ENCODE results near the gene APBB2.

Gene APBB2

GRCh38 chr4:40976343-40976742, 238.0 kb downstream of the APBB2 start:
- peak overlapping the region; percentile 55 for H3K27ac ChIP-seq (ENCODE audit: poor library complexity, severe bottlenecking)
- peak; percentile 77 for ATAC-seq (ENCODE audit: low read depth)

GRCh38 chr4:40972722-40973121, 241.6 kb downstream of the APBB2 start:
- no peak for DNase-seq (ENCODE audit: low spot score)
- Histone ChIP-seq H3K4me3 (ENCODE audit: severe bottlenecking) (no peak overlapping the region), H3K36me3 (ENCODE audit: low read depth) (peaks cover 29% of the 10 kb centered on the region), H3K27me3 (ENCODE audit: insufficient read depth, poor library complexity, severe bottlenecking) (no peaks in the 10 kb centered on the region), H3K4me1 (ENCODE audit: insufficient read depth, poor library complexity, severe bottlenecking) (peaks cover 6% of the 10 kb centered on the region), H3K27ac (ENCODE audit: poor library complexity, severe bottlenecking) (no peak overlapping the region), H3K9me3 (ENCODE audit: severe bottlenecking) (no peaks in the 10 kb centered on the region)
- ATAC-seq (ENCODE audit: low read depth) = no peak
- no peak for TF ChIP-seq CTCF (IDR thresholded peaks at IDR 0.05; ENCODE audit: poor library complexity, severe bottlenecking)

More at GRCh38 chr4:40976343-40976742, 238.0 kb downstream of the APBB2 start:
- H3K4me3 ChIP-seq (ENCODE audit: severe bottlenecking) = no peak overlapping the region
- no peak for DNase-seq (ENCODE audit: low spot score)
- peaks cover 6% of the 10 kb centered on the region for H3K4me1 ChIP-seq (ENCODE audit: insufficient read depth, poor library complexity, severe bottlenecking)
- TF ChIP-seq CTCF (IDR thresholded peaks at IDR 0.05; ENCODE audit: poor library complexity, severe bottlenecking) = peak; percentile 85
- H3K36me3 ChIP-seq (ENCODE audit: low read depth) = peaks cover 20% of the 10 kb centered on the region
- H3K9me3 ChIP-seq (ENCODE audit: severe bottlenecking) = no peaks in the 10 kb centered on the region
- H3K27me3 ChIP-seq (ENCODE audit: insufficient read depth, poor library complexity, severe bottlenecking) = no peaks in the 10 kb centered on the region

- no peak for TF ChIP-seq CTCF (IDR thresholded peaks at IDR 0.05; ENCODE audit: poor library complexity, severe bottlenecking)
- Histone ChIP-seq H3K27me3 (ENCODE audit: insufficient read depth, poor library complexity, severe bottlenecking) (no peaks in the 10 kb centered on the region), H3K36me3 (ENCODE audit: low read depth) (peaks cover 26% of the 10 kb centered on the region)
These were observed 243.0 kb downstream of the APBB2 start for GRCh38 chr4:40971338-40971737.

GRCh38 chr4:40969501-40969900, 244.8 kb downstream of the APBB2 start:
- no peak for TF ChIP-seq CTCF (IDR thresholded peaks at IDR 0.05; ENCODE audit: poor library complexity, severe bottlenecking)
- H3K9me3 ChIP-seq (ENCODE audit: severe bottlenecking) = no peaks in the 10 kb centered on the region
- no peak for ATAC-seq (ENCODE audit: low read depth)
- H3K4me3 ChIP-seq (ENCODE audit: severe bottlenecking) = no peak overlapping the region
- H3K27ac ChIP-seq (ENCODE audit: poor library complexity, severe bottlenecking) = no peak overlapping the region
- DNase-seq (ENCODE audit: low spot score) = no peak
- H3K36me3 ChIP-seq (ENCODE audit: low read depth) = peaks cover 22% of the 10 kb centered on the region
- no peaks in the 10 kb centered on the region for H3K4me1 ChIP-seq (ENCODE audit: insufficient read depth, poor library complexity, severe bottlenecking)
- no peaks in the 10 kb centered on the region for H3K27me3 ChIP-seq (ENCODE audit: insufficient read depth, poor library complexity, severe bottlenecking)

More at GRCh38 chr4:40971338-40971737, 243.0 kb downstream of the APBB2 start:
- ATAC-seq (ENCODE audit: low read depth) (no peak), DNase-seq (ENCODE audit: low spot score) (no peak)
- Histone ChIP-seq H3K9me3 (ENCODE audit: severe bottlenecking) (no peaks in the 10 kb centered on the region), H3K27ac (ENCODE audit: poor library complexity, severe bottlenecking) (no peak overlapping the region), H3K4me1 (ENCODE audit: insufficient read depth, poor library complexity, severe bottlenecking) (peaks cover 6% of the 10 kb centered on the region), H3K4me3 (ENCODE audit: severe bottlenecking) (no peak overlapping the region)

GRCh38 chr4:40967550-40967949, 246.8 kb downstream of the APBB2 start:
- Histone ChIP-seq H3K4me1 (ENCODE audit: insufficient read depth, poor library complexity, severe bottlenecking) (no peaks in the 10 kb centered on the region), H3K9me3 (ENCODE audit: severe bottlenecking) (no peaks in the 10 kb centered on the region), H3K4me3 (ENCODE audit: severe bottlenecking) (no peak overlapping the region), H3K36me3 (ENCODE audit: low read depth) (peaks cover 22% of the 10 kb centered on the region), H3K27ac (ENCODE audit: poor library complexity, severe bottlenecking) (no peak overlapping the region), H3K27me3 (ENCODE audit: insufficient read depth, poor library complexity, severe bottlenecking) (no peaks in the 10 kb centered on the region)
- no peak for DNase-seq (ENCODE audit: low spot score)
- no peak for ATAC-seq (ENCODE audit: low read depth)
- TF ChIP-seq CTCF (IDR thresholded peaks at IDR 0.05; ENCODE audit: poor library complexity, severe bottlenecking) = no peak

All from RWPE2 (cell line).